ENCODE data around the gene ACSF2. TPM values are rescaled to one million over a fixed set of nuclear protein-coding genes. Genes with fewer than 3 reads are reported as not detected.

The ACSF2 gene
- total and polyA plus RNA-seq, 8 donors = 8.5 to 61.2 (median 22.5) TPM

GRCh38 chr17:50481648-50482047 is 55.6 kb downstream of the ACSF2 start:
- intact Hi-C loops (cut with DNase I) = loop anchor here (5.0 to 10.0 kb wide), 6 partner anchors 53 to 216 kb away; partner anchors contain the start of gene EPN3 (in 1 of the 3)
- H3K4me3 ChIP-seq = no peak overlapping the region
- DNase-seq (peak in 1 of 6 donors; percentile 7), ATAC-seq (no peak), FAIRE-seq (no peak)
- peaks cover 0 to 25% (median 3%) of the 10 kb centered on the region in 3 donors for H3K36me3 ChIP-seq
- WGBS, 2 donors = 51 to 67% methylated on average over 4 of the region's 4 CpGs
- TF ChIP-seq, protein P1, sequence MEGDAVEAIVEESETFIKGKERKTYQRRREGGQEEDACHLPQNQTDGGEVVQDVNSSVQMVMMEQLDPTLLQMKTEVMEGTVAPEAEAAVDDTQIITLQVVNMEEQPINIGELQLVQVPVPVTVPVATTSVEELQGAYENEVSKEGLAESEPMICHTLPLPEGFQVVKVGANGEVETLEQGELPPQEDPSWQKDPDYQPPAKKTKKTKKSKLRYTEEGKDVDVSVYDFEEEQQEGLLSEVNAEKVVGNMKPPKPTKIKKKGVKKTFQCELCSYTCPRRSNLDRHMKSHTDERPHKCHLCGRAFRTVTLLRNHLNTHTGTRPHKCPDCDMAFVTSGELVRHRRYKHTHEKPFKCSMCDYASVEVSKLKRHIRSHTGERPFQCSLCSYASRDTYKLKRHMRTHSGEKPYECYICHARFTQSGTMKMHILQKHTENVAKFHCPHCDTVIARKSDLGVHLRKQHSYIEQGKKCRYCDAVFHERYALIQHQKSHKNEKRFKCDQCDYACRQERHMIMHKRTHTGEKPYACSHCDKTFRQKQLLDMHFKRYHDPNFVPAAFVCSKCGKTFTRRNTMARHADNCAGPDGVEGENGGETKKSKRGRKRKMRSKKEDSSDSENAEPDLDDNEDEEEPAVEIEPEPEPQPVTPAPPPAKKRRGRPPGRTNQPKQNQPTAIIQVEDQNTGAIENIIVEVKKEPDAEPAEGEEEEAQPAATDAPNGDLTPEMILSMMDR (IDR thresholded peaks at IDR 0.05) = no peak
- H3K27me3 ChIP-seq = no peaks in the 10 kb centered on the region
- H3K4me1 ChIP-seq = peaks cover 8 to 25% (median 15%) of the 10 kb centered on the region in 3 donors
- no peaks in the 10 kb centered on the region for H3K9me3 ChIP-seq
- H3K27ac ChIP-seq = no peak overlapping the region

GRCh38 chr17:50482110-50482509 is 56.1 kb downstream of the ACSF2 start:
- DNase-seq = peak in 2 of 6 donors; percentile 52 to 62
- intact Hi-C loops (cut with DNase I) = loop anchor here (5.0 to 10.0 kb wide), 6 partner anchors 53 to 215 kb away; partner anchors contain the start of gene EPN3 (in 1 of the 3)
- FAIRE-seq = no peak
- H3K4me1 ChIP-seq = peaks cover 7 to 25% (median 11%) of the 10 kb centered on the region in 3 donors
- H3K4me3 ChIP-seq = no peak overlapping the region
- H3K27ac ChIP-seq = peak overlapping the region in 1 of 4 donors; percentile 6
- H3K27me3 ChIP-seq = no peaks in the 10 kb centered on the region
- 62 to 66% methylated on average over 23 of the region's 23 CpGs for WGBS, 2 donors
- peaks cover 0 to 25% (median 3%) of the 10 kb centered on the region in 3 donors for H3K36me3 ChIP-seq
- no peak for ATAC-seq
- TF ChIP-seq, protein P1 (IDR thresholded peaks at IDR 0.05) = no peak
- H3K9me3 ChIP-seq = no peaks in the 10 kb centered on the region

- Histone ChIP-seq H3K36me3 (peaks cover 0 to 25% (median 3%) of the 10 kb centered on the region in 3 donors), H3K4me3 (no peak overlapping the region), H3K9me3 (no peaks in the 10 kb centered on the region), H3K4me1 (peaks cover 7 to 25% (median 11%) of the 10 kb centered on the region in 3 donors), H3K27me3 (no peaks in the 10 kb centered on the region), H3K27ac (peak overlapping the region in 3 of 4 donors; percentile 20 to 72 (median 59))
- TF ChIP-seq, protein P1 (IDR thresholded peaks at IDR 0.05) = peak; percentile 70 to 84 (median 80)
- ATAC-seq (peak; percentile 47 to 81 (median 72)), FAIRE-seq (no peak), DNase-seq (peak; percentile 95 to 98 (median 96))
- 2 to 6% methylated on average over 7 of the region's 7 CpGs for WGBS, 2 donors
- intact Hi-C loops (cut with DNase I) = loop anchor here (5.0 to 10.0 kb wide), 6 partner anchors 52 to 215 kb away; partner anchors contain the start of gene EPN3 (in 1 of the 3)
These were observed 56.5 kb downstream of the ACSF2 start for GRCh38 chr17:50482516-50482915.

GRCh38 chr17:50483266-50483665 is 57.2 kb downstream of the ACSF2 start:
- Histone ChIP-seq H3K27me3 (no peaks in the 10 kb centered on the region), H3K27ac (peak overlapping the region in 2 of 4 donors; percentile 59 to 72), H3K4me3 (no peak overlapping the region), H3K4me1 (peaks cover 4 to 18% (median 11%) of the 10 kb centered on the region in 3 donors), H3K36me3 (peaks cover 0 to 25% (median 3%) of the 10 kb centered on the region in 3 donors), H3K9me3 (no peaks in the 10 kb centered on the region)
- TF ChIP-seq, protein P1 (IDR thresholded peaks at IDR 0.05) = no peak
- intact Hi-C loops (cut with DNase I) = loop anchor here (5.0 to 10.0 kb wide), 6 partner anchors 52 to 214 kb away; partner anchors contain the start of gene EPN3 (in 1 of the 3)
- 76 to 85% methylated on average over 5 of the region's 5 CpGs for WGBS, 2 donors
- no peak for FAIRE-seq
- no peak for ATAC-seq
- DNase-seq = no peak
